Gastrocnemius medialis (tissue), 4 donors: ENCODE results near the gene TRIM44. TPM values are rescaled to one million over a fixed set of nuclear protein-coding genes. Genes with fewer than 3 reads are reported as not detected.

ENCODE experiments used
- ATAC-seq, 2 donors: fragments of 150-250 bp; one replicate each; pipeline ENCODE4 v1.9.1; 2016
- DNase-seq, 2 donors: peaks; one replicate each; pipeline ENCODE4 v3.0.0-alpha.2; 2019
- H3K27ac ChIP-seq, 4 donors: fragments of 200-600 bp; sonication (generic); 1 replicate in 1 of 4; 2 replicates in 3 of 4; pipeline ENCODE4 v1.5.1; 2016 to 2018; ENCODE audit warnings: mild to moderate bottlenecking in 2 of 4, moderate library complexity in 1 of 4
- H3K27me3 ChIP-seq, 3 donors: fragments of 200-600 bp; sonication (generic) in 2 of 3; 1 replicate in 1 of 3; 2 replicates in 2 of 3; pipeline versions ENCODE4 v1.5.1 to v1.6.0; 2016 to 2019; ENCODE audit warnings: mild to moderate bottlenecking in 1 of 3, moderate library complexity in 1 of 3
- H3K36me3 ChIP-seq, 2 donors: fragments of 200-600 bp; sonication (generic) in 1 of 2; one replicate each; pipeline ENCODE4 v1.5.1; 2017 to 2018
- H3K4me1 ChIP-seq, 2 donors: fragments of 200-600 bp; sonication (generic) in 1 of 2; one replicate each; pipeline ENCODE4 v1.5.1; 2016 to 2017; ENCODE audit warnings: mild to moderate bottlenecking in 2 of 2
- H3K4me3 ChIP-seq, 4 donors: fragments of 200-600 bp; sonication (generic) in 3 of 4; 1 replicate in 1 of 4; 2 replicates in 3 of 4; pipeline ENCODE4 v1.5.1; 2016 to 2019; ENCODE audit warnings: mild to moderate bottlenecking in 2 of 4
- H3K9me3 ChIP-seq, 3 donors: fragments of 200-600 bp; sonication (generic) in 2 of 3; 1 replicate in 1 of 3; 2 replicates in 2 of 3; pipeline ENCODE4 v1.5.1; 2016 to 2019
- POLR2A ChIP-seq, 2 donors: fragments of 450-650 bp; IDR thresholded peaks; one replicate each; pipeline ENCODE4 v1.6.1; 2017; ENCODE audit warnings: antibody characterized with exemption in 2 of 2, mild to moderate bottlenecking in 2 of 2, moderate library complexity in 2 of 2
- in situ Hi-C, 4 donors: fragments of 200-750 bp; cut with MboI; loops; one replicate each; pipeline versions ENCODE4 v1.15.0 to v1.8.0; 2017; ENCODE audit warnings: low sequenced_read_pairs in 4 of 4
- intact Hi-C: fragments of 100-400 bp; cut with DNase I; formaldehyde crosslinking; loops from one replicate; pipeline ENCODE4 v1.15.1; 2023; ENCODE audit warnings: low total_unique reads
- total RNA-seq, 4 donors: library from RNA; depleted of rRNA; stranded (reverse); fragments of >200 nt; gene quantifications; one replicate each; pipeline versions ENCODE4 v1.1.0 to v1.2.3, GENCODE V29; 2016
- TF ChIP-seq, protein P1 (sequence below), 5 experiments: fragments of 450-650 bp in 3 of 5; fragments of 200-600 bp in 2 of 5; sonication (generic) in 2 of 5; IDR thresholded peaks in 4 of 5; conservative IDR thresholded peaks in 1 of 5; 1 replicate in 4 of 5; 2 replicates in 1 of 5; pipeline ENCODE4 v1.5.1; 2016 to 2019; ENCODE audit warnings: antibody characterized with exemption in 5 of 5, mild to moderate bottlenecking in 3 of 5, moderate library complexity in 3 of 5

Gene TRIM44
- total RNA-seq, 4 donors from 2014 or later, result 25.5 to 30.5 (median 26.2) TPM

DNA sequence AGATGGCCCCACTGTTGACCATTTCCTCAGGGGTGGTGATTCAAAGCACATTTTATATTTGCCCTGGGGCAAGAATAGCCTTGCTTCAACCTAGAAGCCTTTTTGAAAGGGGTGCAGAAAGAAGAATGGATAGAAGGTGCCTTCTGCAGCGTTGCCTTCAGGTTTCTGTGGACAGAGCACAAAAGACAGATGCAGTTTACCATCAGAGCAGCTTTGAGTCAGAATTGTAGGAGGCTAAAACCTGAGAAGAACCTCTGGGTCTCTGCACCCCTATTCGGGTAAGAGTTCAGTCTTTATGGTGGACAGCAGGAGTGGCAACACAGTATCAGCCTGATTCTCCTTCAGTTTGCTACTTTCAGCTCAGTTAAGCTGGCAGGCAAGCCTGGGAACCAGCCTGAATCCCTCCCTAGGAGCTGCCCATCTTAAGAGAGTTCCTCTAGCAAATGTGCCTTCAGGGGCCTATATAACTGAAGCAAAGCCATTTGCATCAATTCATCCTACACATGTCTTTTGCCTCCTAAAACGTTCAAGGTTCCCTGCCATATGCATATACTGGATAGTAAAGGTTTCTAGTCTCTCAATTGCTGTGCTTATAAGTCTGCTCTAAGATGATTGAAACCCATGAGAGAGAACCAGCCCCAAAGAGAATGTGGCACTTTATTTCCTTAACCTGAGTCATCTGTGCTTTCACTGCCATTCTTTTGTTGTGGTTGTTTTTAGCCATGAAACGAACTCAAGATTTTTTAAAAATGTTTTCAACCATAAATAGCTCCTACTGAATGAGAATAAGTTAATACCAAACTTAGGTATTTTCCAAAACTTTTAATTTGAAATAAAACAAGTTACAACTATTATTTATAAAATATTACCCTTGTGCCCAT lies 123.0 kb downstream of the TRIM44 start:
- intact Hi-C loops, result no loop called here

DNA sequence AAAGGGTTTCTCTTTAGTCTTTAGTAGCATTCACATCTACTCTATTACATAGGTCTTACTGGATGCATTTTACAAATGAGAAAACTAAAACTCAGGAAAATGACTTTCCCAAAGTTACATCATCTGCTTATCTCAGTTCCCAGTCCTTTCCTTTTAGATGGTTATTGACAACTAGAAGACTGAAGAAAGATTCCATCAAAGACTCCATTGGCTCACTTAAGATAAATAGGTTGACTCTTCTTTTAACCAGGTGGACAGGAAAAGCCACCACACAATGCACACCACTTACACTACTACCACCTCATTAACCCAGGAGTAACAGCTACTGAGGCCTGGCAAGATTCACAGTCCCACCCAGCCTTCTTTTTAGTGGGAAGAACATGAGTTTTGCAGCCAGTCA lies 123.6 kb downstream of the TRIM44 start:
- intact Hi-C loops, result no loop called here
- Histone ChIP-seq H3K27ac (no peak overlapping the region), H3K36me3 (no peaks in the 10 kb centered on the region), H3K9me3 (no peaks in the 10 kb centered on the region), H3K4me3 (no peak overlapping the region), H3K27me3 (no peaks in the 10 kb centered on the region), H3K4me1 (peaks cover 10 to 30% of the 10 kb centered on the region in 2 donors)
- DNase-seq (no peak), ATAC-seq (no peak)
- in situ Hi-C loops, result no loop called here
- no peak for TF ChIP-seq POLR2A (IDR thresholded peaks at IDR 0.05)
- TF ChIP-seq, protein P1, sequence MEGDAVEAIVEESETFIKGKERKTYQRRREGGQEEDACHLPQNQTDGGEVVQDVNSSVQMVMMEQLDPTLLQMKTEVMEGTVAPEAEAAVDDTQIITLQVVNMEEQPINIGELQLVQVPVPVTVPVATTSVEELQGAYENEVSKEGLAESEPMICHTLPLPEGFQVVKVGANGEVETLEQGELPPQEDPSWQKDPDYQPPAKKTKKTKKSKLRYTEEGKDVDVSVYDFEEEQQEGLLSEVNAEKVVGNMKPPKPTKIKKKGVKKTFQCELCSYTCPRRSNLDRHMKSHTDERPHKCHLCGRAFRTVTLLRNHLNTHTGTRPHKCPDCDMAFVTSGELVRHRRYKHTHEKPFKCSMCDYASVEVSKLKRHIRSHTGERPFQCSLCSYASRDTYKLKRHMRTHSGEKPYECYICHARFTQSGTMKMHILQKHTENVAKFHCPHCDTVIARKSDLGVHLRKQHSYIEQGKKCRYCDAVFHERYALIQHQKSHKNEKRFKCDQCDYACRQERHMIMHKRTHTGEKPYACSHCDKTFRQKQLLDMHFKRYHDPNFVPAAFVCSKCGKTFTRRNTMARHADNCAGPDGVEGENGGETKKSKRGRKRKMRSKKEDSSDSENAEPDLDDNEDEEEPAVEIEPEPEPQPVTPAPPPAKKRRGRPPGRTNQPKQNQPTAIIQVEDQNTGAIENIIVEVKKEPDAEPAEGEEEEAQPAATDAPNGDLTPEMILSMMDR (IDR thresholded peaks at IDR 0.05 in 4 of 5, conservative IDR thresholded peaks at IDR 0.05 in 1 of 5), result no peak

More for the DNA sequence above, 123.0 kb downstream of the TRIM44 start:
- no peaks in the 10 kb centered on the region for H3K27me3 ChIP-seq
- H3K27ac ChIP-seq, result no peak overlapping the region
- H3K9me3 ChIP-seq, result no peaks in the 10 kb centered on the region
- no peak for ATAC-seq
- H3K4me1 ChIP-seq, result peaks cover 10 to 36% of the 10 kb centered on the region in 2 donors
- no peak overlapping the region for H3K4me3 ChIP-seq
- TF ChIP-seq, protein P1 (IDR thresholded peaks at IDR 0.05 in 4 of 5, conservative IDR thresholded peaks at IDR 0.05 in 1 of 5), result no peak
- TF ChIP-seq POLR2A (IDR thresholded peaks at IDR 0.05), result no peak
- no peaks in the 10 kb centered on the region for H3K36me3 ChIP-seq
- in situ Hi-C loops, result no loop called here
- no peak for DNase-seq

DNA sequence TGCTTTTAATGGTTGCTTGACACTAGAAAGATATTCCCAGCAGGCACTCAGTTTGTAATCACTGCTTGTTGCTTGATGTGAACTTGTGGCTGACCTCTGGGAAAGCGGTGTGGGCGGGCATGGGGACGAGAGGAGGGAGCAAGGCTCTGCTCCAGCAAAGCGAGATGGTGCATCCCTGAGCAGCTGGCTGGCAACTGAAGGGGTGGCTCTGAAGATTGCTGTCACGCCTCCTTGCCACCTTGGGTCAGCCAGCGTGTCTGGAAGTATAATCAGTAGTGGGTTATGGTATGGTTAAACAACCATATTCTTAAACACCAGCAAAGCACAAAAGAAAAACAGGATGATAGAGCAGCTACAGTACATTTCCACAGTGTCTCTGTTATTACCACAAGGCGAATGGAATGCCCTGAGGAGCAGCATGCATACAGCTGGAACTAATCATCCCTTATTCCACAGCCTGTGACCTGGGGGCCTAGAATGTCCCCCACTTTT lies 124.5 kb downstream of the TRIM44 start:
- no peaks in the 10 kb centered on the region for H3K36me3 ChIP-seq
- ATAC-seq (no peak), DNase-seq (no peak)
- peaks cover 16 to 25% of the 10 kb centered on the region in 2 donors for H3K4me1 ChIP-seq
- in situ Hi-C loops, result no loop called here
- TF ChIP-seq, protein P1 (IDR thresholded peaks at IDR 0.05 in 4 of 5, conservative IDR thresholded peaks at IDR 0.05 in 1 of 5), result no peak
- no peak for TF ChIP-seq POLR2A (IDR thresholded peaks at IDR 0.05)
- no peaks in the 10 kb centered on the region for H3K9me3 ChIP-seq
- intact Hi-C loops, result no loop called here
- no peak overlapping the region for H3K27ac ChIP-seq
- no peaks in the 10 kb centered on the region for H3K27me3 ChIP-seq
- H3K4me3 ChIP-seq, result no peak overlapping the region

DNA sequence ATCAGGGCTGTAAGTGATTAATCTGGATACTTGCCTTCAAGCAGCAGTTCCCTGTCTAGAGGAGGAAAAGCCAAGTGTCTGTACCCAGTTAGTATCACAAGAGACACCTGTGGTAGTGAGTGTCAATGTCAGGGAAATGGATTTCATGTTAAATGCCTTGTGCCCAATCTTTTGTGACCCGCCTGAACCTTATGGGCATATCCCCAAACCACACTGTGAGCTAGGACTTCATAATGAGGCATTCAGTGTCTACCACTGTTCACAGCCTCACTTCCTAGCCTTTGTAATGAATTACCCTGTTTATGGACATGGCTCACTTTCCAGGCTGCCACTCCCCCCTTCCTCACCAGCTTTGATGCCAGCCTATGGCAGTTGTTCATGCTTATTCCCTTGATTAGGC lies 125.1 kb downstream of the TRIM44 start:
- Histone ChIP-seq H3K27me3 (no peaks in the 10 kb centered on the region), H3K27ac (no peak overlapping the region), H3K4me3 (no peak overlapping the region), H3K36me3 (no peaks in the 10 kb centered on the region), H3K4me1 (peaks cover 20 to 28% of the 10 kb centered on the region in 2 donors), H3K9me3 (no peaks in the 10 kb centered on the region)
- in situ Hi-C loops (no loop called here), intact Hi-C loops (no loop called here)
- DNase-seq, result no peak
- TF ChIP-seq, protein P1 (IDR thresholded peaks at IDR 0.05 in 4 of 5, conservative IDR thresholded peaks at IDR 0.05 in 1 of 5), result no peak
- no peak for TF ChIP-seq POLR2A (IDR thresholded peaks at IDR 0.05)
- no peak for ATAC-seq
